ENCODE measurements around the gene IKZF1.

DNA sequence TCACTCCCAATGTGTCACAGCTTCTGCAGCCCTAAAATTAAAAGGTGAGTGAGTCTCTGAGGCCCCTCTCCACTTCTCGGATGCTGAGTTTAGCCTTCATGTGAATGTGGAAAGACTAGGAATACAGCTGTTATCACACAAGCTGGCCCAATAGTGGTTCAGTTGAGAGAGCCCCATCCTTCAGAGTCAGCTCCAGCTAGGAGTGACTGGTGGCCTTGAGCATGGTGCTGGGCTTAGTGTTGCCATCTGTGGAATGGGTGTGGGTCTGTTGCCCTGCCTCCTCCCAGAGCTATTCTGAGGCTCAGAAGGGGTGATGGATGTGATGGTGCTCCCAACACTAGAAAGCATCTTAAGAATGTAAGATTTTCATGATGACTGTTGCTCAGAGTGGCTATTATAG, 89.8 kb downstream of the IKZF1 start:
- TF ChIP-seq, protein P1, sequence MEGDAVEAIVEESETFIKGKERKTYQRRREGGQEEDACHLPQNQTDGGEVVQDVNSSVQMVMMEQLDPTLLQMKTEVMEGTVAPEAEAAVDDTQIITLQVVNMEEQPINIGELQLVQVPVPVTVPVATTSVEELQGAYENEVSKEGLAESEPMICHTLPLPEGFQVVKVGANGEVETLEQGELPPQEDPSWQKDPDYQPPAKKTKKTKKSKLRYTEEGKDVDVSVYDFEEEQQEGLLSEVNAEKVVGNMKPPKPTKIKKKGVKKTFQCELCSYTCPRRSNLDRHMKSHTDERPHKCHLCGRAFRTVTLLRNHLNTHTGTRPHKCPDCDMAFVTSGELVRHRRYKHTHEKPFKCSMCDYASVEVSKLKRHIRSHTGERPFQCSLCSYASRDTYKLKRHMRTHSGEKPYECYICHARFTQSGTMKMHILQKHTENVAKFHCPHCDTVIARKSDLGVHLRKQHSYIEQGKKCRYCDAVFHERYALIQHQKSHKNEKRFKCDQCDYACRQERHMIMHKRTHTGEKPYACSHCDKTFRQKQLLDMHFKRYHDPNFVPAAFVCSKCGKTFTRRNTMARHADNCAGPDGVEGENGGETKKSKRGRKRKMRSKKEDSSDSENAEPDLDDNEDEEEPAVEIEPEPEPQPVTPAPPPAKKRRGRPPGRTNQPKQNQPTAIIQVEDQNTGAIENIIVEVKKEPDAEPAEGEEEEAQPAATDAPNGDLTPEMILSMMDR (conservative IDR thresholded peaks at IDR 0.05; ENCODE audit: low read length): no peak
- TF ChIP-seq EZH2phosphoT487 (IDR thresholded peaks at IDR 0.05; ENCODE audit: borderline replicate concordance): no peak

Data from Loucy (cell line).